ENCODE data around the gene MAST4.

Gene MAST4

DNA sequence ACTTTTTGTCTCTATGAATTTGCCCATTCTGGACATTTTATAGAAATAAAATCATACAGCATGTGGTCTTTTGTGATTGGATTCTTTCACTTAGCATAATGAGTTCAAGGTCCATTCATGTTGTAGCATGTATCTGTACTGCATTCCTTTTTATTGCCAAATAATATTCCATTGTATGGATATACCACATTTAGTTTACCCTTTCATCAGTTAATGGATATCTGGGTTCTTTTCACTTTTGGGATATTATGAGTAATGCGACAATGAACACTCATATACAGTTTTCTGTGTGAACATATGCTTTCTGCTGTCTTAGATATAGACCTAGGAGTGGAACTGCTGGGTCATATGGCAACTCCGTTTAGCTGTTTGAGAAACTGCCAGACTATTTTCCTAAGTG lies 41.3 kb upstream of the MAST4 start:
- DNase-seq (ENCODE audit: low read depth): no peak
- H3K4me3 ChIP-seq (ENCODE audit: low read depth, low read length): no peak overlapping the region
- TF ChIP-seq, protein P1, sequence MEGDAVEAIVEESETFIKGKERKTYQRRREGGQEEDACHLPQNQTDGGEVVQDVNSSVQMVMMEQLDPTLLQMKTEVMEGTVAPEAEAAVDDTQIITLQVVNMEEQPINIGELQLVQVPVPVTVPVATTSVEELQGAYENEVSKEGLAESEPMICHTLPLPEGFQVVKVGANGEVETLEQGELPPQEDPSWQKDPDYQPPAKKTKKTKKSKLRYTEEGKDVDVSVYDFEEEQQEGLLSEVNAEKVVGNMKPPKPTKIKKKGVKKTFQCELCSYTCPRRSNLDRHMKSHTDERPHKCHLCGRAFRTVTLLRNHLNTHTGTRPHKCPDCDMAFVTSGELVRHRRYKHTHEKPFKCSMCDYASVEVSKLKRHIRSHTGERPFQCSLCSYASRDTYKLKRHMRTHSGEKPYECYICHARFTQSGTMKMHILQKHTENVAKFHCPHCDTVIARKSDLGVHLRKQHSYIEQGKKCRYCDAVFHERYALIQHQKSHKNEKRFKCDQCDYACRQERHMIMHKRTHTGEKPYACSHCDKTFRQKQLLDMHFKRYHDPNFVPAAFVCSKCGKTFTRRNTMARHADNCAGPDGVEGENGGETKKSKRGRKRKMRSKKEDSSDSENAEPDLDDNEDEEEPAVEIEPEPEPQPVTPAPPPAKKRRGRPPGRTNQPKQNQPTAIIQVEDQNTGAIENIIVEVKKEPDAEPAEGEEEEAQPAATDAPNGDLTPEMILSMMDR (IDR thresholded peaks at IDR 0.05; ENCODE audit: insufficient read depth, low read depth, low read length, missing control alignments): no peak

GRCh38 chr5:66558560-66558959 lies 37.6 kb upstream of the MAST4 start:
- TF ChIP-seq, protein P1 (IDR thresholded peaks at IDR 0.05; ENCODE audit: insufficient read depth, low read depth, low read length, missing control alignments): no peak
- no peak overlapping the region for H3K4me3 ChIP-seq (ENCODE audit: low read depth, low read length)
- DNase-seq (ENCODE audit: low read depth): peak; percentile 40

GRCh38 chr5:66560371-66560770 lies 35.8 kb upstream of the MAST4 start:
- no peak overlapping the region for H3K4me3 ChIP-seq (ENCODE audit: low read depth, low read length)
- TF ChIP-seq, protein P1 (IDR thresholded peaks at IDR 0.05; ENCODE audit: insufficient read depth, low read depth, low read length, missing control alignments): no peak
- DNase-seq (ENCODE audit: low read depth): no peak

GRCh38 chr5:66561256-66561990 lies 34.8 kb upstream of the MAST4 start:
- TF ChIP-seq, protein P1 (IDR thresholded peaks at IDR 0.05; ENCODE audit: insufficient read depth, low read depth, low read length, missing control alignments): no peak
- H3K4me3 ChIP-seq (ENCODE audit: low read depth, low read length): no peak overlapping the region
- DNase-seq (ENCODE audit: low read depth): no peak

DNA sequence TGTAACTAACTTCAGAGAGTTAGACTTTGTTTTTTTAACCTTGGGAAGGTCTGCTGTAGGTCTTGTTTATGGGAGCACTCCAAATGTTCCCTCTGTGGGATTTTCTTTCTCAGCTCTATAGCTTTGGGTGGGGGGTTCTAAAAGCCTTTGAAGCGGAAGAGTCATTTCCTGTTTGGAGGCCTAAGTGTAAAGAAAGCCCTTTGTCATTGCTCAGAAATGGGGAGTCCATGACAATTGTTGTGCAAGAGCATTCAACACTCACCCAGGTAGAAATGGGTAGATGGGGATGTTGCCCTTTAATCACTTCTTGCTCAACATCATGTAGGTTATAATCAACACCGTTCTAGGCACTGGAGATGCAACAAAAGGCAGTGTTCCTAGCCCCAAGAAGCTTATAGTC lies 30.3 kb upstream of the MAST4 start:
- TF ChIP-seq, protein P1 (IDR thresholded peaks at IDR 0.05; ENCODE audit: insufficient read depth, low read depth, low read length, missing control alignments): no peak
- H3K4me3 ChIP-seq (ENCODE audit: low read depth, low read length): no peak overlapping the region
- DNase-seq (ENCODE audit: low read depth): no peak

DNA sequence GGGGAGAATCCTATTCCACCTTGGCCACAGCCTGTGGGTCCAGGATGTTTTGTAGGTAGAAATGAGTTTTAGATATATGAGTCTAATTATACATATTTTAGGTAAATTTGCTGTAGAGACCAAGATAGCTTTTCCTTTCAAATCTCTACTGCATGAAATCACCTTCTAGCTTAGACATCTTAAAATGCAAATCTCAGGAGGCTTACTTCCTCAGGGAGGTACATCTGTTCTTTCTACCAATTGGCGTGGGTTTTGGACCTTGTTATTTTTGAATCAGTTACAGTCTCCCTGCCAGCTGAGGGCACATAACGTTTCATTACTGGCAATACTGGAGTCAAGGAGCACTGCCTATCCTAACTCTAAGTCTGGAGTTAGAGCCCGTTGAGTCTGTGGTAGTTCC lies 28.7 kb upstream of the MAST4 start:
- H3K4me3 ChIP-seq (ENCODE audit: low read depth, low read length): no peak overlapping the region
- no peak for DNase-seq (ENCODE audit: low read depth)
- TF ChIP-seq, protein P1 (IDR thresholded peaks at IDR 0.05; ENCODE audit: insufficient read depth, low read depth, low read length, missing control alignments): no peak

GRCh38 chr5:66570201-66570600 lies 26.0 kb upstream of the MAST4 start:
- H3K4me3 ChIP-seq (ENCODE audit: low read depth, low read length): no peak overlapping the region
- TF ChIP-seq, protein P1 (IDR thresholded peaks at IDR 0.05; ENCODE audit: insufficient read depth, low read depth, low read length, missing control alignments): no peak
- no peak for DNase-seq (ENCODE audit: low read depth)

Data from GM12865 (cell line).